Measurements from ENCODE around the gene BTBD1.
"Not testable (repeated sequence)": the region's sequence is repeated elsewhere in the genome, so short reads cannot be mapped to it uniquely, and the experiment has no call there.

Gene BTBD1

DNA sequence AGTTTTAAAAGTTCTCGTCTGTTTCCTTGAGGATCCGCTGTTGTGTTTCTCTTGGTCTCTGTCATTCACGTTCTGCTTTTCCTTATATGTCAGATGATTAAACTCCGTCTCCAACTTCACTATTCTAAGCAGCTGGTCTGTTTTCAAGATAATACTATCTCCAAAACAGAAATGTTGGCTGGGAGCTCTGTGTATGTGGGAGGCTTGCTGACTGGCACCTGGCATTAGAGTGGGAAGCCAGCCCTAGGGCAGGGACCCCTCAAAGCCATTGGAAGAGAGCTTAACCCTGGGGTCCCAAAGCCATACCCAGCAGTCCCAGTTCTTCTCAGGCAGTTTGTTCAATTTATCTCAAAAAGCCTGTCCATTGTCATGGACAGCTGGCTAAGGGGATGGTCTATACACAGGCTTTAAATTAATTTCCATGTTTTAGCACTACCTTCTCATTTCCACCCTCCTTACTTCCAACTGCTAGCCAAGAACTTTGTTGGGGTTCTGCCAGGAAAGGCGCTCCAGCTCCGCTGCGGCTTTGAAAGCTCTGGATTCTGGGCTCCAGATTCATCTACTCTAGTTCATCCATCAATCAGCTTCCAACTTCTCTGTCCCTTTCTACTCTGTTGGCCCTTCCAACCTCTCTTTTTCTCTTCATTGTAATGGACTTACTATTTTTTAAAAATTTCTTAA is 9.2 kb downstream of the BTBD1 start:
- no peak for DNase-seq (ENCODE audit: low spot score)

DNA sequence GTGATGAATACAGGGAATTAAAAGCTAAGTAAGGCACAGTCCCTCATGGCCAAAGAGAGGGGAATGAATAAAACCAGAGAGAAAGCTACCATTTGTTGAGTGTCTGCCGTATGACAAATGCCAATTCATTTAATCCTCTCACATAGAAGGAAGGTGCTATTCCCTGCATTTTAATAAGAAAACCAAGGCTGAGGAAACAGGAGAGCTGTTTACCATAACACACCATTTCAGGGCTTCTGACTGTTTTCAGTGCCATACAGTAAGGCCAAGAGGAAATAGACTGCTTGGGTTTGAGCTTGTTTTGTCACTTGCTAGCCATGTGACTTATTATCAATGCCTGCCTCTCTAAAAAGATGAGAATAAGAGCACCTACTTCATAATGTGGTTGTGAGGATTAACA is 10.1 kb downstream of the BTBD1 start:
- no peak for DNase-seq (ENCODE audit: low spot score)

DNA sequence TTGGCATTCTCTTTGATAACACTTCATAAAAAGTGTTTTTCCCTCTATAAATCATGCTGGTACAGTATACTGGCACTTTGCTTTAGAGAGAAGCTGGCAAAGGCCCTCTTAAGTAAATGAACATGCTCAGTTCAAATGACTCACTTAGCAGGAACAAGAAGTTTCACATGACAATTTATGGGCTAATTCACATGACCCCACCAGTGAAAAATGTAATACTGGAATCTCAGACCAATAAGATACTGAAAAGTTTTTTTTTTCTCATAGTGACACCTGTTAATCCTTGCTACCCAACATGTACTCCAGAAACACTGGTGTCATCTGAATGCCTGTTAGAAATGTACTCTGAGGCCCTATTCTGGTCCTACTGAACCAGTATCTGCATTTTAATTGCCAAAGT is 13.9 kb downstream of the BTBD1 start:
- DNase-seq (ENCODE audit: low spot score), result no peak

DNA sequence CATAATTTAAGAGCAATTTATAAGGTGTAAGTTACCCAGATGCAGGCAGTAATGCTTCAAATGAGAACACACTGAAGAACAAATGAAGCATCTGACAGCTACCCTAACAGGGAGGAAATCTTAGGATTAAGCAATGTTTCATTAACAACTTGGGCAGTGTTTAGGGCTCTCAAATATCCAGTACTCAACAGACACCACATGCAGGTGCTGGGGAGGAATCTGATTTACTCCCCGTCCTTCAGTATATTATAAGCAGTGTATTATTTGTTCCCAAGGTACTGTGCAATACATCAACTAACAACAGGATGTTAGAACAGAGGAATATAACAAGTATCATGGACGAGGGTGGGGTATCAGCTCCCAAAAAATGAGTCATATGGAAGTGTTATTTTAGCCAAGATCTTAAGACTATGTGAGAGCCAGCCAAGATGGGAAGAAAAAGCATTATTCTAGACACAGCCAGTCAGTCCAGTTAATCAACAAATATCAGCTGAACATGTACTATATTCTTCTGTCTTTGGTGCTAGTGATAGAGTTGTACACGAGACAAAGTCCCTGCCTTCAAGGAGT is 20.4 kb downstream of the BTBD1 start:
- DNase-seq (ENCODE audit: low spot score), result no peak

DNA sequence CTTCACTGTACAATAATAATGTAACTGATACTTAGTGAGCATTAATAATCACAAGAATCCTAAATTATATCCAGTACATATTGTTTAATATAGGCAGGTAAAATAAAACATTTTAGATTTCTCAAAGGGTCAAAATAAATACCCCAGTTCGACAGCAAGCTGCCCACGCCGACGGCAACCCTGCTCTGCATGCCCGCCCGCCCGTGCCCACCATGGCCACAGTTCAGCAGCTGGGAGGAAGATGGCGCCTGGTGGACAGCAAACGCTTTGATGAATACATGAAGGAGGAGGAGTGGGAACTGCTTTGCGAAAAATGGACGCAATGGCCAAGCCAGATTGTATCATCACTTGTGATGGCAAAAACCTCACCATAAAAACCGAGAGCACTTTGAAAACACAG is 22.9 kb downstream of the BTBD1 start:
- no peak for DNase-seq (ENCODE audit: low spot score)

DNA sequence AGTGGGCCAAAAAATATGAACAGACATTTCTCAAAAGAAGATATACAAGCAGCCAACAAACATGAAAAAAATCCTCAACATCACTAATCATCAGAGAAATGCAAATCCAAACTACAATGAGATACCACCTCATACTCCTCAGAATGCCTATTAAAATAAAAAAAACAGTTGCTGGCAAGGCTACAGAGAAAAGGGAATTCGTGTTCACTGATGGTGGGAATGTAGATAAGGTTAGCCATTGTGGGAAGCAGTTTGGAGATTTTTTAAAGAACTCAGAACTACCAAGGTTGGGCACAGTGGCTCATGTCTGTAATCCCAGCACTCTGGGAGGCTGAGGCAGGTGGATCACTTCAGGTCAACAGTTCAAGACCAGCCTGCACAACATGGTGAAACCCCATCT is 27.8 kb downstream of the BTBD1 start:
- no peak for DNase-seq (ENCODE audit: low spot score)

DNA sequence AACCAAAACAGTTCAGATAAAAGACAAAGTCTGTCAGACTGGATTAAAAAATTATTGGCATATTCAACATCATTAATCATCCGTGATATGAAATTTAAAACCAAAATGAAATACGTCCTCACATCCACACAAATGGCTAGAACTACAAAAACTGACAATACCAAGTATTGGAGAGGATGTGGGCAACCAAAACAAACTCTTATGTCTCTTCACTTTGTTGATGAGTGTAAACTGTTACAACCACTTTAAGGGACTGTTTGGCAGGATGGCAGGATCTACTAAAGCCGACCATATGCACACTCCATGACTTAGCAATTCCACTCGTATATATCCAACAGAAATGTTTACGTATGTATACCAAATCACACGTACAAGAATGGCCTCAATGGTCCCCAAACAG is 30.8 kb downstream of the BTBD1 start:
- DNase-seq (ENCODE audit: low spot score), result no peak

DNA sequence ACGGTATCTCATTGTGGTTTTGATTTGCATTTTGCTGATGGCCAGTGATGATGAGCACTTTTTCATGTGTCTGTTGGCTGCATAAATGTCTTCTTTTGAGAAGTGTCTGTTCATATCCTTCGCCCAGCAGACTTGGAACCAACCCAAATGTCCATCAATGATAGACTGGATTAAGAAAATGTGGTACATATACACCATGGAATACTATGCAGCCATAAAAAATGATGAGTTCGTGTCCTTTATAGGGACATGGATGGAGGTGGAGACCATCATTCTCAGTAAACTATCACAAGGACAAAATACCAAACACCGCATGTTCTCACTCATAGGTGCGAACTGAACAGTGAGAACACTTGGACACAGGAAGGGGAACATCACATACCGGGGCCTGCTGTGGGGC is 35.8 kb downstream of the BTBD1 start:
- not testable (repeated sequence) for DNase-seq (ENCODE audit: low spot score)

DNA sequence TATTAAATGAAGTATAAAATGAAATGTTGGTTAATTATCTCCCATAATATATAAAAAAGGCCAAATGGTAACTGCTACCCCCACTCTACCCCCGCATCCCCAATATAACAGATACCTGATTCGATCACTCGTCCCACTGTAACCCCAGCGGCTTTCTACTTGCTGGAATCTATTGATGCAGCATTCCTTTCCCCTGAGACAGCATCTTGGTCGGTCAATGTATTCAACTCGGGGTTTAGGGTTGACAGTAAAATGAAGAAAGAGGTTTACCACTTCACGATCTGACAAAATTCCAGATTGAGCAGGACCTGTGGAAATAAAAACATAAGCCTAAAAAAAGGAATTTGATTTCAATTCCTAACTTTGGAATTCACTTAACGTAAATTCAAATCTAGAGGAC is 37.0 kb downstream of the BTBD1 start:
- no peak for DNase-seq (ENCODE audit: low spot score)

DNA sequence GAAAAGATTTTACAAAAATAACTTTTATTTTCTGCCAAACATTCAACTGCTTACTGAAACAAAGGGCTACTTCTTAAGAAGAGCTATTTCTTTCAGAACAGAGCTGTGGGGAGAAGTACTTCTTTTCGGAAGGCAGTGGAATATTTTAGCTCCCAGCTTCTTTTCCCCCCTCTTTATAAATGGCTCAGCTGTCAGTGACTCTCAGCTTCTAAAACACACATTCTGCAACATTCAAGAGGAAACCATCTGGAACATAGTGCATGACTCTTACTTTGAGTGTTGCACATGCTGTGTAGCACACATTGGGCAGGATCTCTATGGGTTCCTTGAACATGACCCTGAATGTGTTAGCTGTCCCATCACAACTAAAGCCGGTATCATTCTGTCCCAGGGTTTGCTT is 48.6 kb downstream of the BTBD1 start:
- DNase-seq (ENCODE audit: low spot score), result no peak

DNA sequence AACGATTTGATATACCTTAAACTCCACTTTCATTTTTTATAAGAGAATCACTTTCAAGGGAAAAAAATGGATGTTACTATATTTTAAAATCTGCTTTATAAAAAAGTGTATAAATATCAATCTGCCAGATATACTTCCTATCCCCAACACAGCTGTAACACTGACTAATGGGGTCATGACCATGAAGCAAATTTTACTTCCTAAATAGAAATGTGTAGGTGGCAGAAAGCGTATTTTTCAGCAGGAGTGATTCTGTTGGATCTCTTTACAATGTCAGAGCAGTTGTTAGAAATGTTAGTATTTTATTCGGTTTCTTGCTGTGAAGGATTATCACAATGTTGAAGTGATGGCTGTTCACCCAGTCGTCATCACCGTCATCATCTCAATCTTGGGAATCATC is 50.1 kb downstream of the BTBD1 start:
- no peak for DNase-seq (ENCODE audit: low spot score)

DNA sequence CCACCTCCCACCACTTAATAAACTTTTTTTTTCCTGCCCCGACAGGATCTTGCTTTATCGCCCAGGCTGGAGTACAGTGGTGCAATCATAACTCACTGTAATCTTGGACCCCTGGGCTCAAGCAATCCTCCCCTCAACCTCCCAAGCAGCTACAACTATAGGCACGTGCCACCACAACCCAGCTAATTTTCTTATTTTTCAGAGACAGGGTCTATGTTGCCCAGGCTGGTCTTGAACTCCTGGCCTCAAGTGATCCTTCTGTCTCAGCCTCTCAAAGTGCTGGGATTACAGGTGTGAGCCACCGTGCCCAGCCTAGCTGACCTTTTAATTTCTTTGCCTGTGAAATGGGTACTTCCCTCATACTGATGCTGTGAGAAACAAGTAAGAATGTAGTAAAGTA is 51.7 kb downstream of the BTBD1 start:
- DNase-seq (ENCODE audit: low spot score), result no peak

DNA sequence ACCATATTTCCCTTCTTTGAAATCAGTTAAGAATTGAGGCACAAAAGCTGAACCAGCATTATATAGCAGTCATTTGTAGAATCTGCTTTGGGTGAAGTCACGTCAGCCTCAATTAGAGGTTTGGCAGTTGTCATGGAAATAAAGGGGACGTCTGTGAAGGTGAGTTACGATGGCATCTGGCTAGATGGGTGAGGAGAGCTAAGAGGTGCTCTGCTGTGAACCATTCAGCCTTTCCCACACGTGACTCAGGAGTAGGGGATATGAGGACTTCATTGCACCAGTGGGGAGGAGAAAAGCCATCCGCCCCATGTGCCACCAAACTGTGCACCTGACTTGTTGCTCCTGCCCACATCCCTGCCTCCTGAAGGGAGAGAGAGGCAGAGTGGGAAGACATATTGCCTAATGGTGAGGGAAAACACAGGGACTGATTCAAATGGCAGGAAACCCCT is 52.8 kb downstream of the BTBD1 start:
- DNase-seq (ENCODE audit: low spot score), result no peak

DNA sequence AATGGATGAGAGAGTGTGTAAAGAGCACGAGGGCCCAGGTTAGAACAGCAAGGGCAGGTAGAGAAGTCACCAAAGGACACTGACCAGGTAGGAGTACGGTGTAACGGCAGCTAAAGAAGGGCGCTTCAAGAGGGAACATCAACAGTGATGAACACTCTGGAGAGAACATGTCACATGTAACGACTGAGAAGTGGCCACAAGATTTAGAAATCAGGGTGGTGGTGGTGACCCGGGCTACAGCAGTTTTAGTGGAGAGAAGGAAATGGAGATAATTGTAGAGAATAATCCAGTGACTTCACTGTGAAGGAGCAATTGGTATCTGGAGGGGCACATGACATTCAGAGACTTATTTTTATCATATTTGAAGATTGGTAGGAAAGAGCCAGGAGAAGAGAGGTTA is 54.4 kb downstream of the BTBD1 start:
- no peak for DNase-seq (ENCODE audit: low spot score)

DNA sequence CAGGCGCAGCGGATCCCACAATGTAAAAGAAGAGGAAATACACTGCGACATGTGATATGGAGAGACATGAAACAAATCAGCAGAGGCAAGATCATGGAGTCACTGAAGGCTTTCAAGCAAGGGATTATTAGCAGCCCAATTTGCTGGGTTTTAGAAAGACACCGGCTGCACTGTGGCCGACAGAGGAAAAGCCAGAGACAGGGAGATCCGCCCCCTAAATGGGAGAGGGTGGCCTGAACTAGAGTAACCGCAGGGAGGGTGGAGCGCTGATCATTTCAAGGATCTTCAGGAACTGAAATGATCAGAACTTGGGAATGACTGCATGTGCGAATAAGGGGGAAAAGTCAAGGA is 55.0 kb downstream of the BTBD1 start:
- DNase-seq (ENCODE audit: low spot score), result peak; percentile 28

DNA sequence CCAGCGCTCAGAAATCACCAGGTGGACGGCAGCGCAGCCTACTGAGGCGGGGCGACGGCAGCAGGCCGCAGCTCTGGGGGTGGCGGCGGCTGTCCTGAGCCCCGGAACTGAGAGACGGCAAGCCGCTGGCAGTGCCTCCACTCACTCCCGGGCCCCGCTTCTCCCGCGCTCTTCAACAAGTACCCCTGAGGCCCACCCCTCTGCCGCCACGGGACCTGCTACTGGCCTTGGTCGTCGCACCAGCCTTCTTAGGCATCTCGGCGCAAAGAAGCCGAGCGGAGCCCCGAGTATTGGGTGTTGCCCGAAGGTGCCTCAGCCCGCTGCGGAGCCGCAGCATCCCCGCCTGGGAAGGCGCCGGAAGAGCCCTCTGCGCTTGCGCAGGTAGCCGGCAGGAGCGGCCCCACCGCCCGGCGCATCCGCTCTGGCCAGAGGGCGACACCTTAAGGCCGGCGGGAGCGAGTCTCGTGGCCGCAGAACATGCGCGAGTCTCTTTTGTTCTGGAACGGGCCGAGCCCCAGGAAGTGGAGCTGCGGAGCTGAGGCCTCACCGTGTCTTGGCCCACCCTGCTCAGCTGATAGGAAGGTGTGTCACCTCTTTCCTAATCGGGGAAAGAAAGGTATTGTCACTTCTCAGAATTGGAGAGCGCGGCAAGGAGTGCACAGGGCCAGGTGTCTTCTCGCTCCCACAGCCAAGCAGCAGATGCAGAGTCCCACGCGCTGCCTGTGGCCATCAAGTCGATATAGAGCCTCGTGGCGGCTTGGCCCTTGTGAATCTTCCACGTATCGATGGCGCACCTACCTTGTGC is 55.6 kb downstream of the BTBD1 start, which contains the start of gene C15orf40:
Gene C15orf40, minus strand, starts transcription at position 369 of the 805 bp plus-strand sequence. Its CDS starts 32 bp downstream, at position 337.
- peak; percentile 91 for DNase-seq (ENCODE audit: low spot score)

DNA sequence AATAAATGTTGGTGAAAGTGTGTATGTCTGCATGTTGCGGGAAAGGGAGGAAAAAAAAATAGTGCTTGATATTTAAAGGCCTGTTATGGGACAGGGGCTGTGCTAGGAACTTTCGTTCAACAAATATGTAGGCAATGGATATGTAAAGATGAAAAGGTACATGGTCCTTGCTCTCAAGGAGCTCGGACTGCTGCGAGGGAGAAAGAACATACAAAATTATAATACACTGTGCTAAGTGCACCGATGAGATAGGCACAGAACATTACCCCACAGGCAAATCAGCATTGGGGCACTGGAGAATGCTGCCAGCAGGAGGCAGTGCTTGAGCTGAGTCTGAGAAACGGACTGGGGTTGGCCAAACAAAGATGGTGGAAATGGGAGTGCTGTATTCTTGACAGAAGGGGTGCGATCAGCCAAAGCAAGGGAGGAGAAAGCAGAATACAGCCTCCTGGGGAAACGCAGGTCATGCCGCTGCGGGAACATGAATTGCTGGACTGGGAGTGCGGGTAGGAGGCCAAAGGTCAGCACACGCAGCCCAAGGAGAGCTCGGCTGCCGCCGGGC is 56.3 kb downstream of the BTBD1 start:
- DNase-seq (ENCODE audit: low spot score), result peak; percentile 80

DNA sequence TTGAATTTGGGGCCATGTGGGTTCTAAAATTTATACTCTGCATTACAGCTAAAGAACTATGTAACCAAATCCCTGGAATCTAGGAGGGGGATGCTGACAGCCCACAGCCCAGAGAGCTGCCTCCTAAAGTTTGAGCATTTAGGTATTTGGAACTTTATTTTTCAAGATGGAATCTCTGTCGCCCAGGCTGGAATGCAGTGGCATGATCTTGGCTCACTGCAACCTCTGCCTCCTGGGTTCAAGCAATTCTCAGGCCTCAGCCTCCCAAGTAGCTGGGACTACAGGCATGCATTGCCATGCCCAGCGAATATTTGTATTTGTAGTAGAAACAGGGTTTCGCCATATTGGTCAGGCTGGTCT is 66.4 kb downstream of the BTBD1 start:
- not testable (repeated sequence) for DNase-seq (ENCODE audit: low spot score)

DNA sequence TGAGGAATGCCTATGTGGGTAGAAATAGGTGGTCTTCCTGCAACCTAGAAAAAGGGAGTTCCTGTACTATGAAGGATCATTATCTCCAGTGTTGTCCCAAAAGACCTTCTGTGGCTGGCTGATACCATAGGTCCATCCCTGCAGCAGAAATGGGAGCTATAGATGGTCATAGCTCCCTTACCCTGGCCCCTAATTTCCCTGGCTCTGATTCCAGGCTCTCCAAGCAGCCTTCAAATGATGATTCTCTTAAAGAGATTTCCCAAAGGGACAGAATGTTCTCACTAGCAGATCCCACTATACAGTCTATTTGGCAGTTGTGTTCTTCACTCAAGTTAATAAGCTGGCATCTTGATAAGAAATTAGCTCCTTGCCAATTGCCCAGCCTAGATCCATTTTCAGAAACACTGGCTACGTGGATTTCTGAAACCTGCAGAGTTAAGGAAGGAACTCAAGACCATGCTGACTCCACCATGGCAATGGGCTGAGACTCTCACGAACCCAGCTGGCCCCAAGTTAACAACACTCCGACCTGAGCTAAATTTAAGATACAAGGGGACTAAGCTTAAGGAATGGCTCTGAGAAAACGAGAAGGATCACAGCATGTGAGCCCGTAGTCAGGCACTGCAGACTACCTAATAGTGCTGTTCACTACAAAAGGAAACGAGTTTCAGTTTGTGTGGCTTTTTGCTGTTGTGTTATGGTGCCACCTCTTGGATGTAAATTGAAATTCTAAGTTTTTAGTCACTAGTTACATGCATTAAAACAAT is 67.0 kb downstream of the BTBD1 start:
- DNase-seq (ENCODE audit: low spot score), result peak; percentile 69

DNA sequence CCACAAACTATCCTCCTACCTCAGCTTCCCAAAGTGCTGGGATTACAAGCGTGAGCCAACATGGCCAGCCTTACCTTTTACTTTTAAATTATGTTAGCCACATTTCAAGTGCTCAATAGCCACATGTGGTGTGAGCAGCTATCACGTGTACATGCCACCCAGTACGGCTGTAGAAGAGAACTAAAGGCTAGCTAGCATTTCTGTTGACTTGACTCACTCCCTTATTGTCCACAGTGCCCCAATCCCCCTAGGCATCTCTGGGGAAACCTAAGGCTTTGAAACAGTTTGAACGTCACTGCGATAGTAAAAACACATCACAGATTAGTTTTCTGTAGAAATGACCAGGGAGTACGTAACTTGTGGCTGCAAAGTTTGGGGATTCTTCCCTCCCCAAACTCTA is 67.6 kb downstream of the BTBD1 start:
- no peak for DNase-seq (ENCODE audit: low spot score)

DNA sequence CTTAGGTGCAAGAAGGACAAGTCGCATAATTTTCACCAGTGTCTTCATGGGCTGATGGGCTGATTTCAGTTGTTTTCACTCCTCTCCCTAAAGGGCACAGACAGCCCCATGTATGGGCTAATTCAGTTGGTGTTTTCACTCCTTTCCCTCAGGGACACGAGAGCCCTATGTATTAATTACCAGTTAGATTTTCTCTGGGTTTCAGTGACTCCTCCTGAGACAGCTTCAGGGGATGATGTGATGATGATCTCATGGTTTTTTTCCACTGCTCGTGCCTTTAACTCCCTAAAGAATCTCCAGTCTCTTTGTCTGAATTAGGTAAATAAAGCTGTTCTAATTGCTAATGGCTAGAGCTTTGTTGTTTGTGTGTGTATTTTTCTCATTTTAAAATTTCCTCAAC is 71.1 kb downstream of the BTBD1 start:
- DNase-seq (ENCODE audit: low spot score), result no peak

DNA sequence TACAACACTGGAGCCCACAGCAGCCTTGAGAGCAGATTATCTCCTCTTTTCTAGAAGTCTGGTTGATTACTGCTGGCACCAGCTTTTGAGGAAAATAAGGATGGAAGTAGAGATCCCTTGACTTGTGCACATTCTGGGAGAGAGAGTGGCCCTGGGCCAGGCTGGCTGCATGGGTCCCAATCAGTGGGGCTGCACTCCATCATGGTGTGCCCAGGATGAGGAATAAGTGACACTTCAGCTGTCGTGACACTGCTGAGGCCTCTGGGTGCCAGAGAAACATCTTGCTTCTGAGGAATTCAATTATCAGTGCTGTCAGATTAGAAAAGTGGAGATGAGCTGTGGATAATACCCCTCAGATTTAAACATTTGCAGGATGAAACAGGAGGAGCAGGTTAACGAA is 72.0 kb downstream of the BTBD1 start:
- DNase-seq (ENCODE audit: low spot score), result no peak
